OCI-LY3 (cell line): ENCODE results near the gene HHATL.

ENCODE experiments used
- H2AFZ ChIP-seq: fragments of 200-600, 300-600 bp; shearing (Covaris generic); 2 replicates; pipeline ENCODE4 v1.6.0; 2014; ENCODE audit warnings: antibody characterized with exemption, low read depth, low read length
- H3K27ac ChIP-seq: fragments of 200-600, 300-600 bp; sonication (generic); 2 replicates; pipeline ENCODE4 v1.5.1; 2014; ENCODE audit warnings: mild to moderate bottlenecking, low read length, moderate library complexity, mixed read lengths
- H3K27me3 ChIP-seq: fragments of 200-600, 300-600 bp; sonication (generic); 2 replicates; pipeline ENCODE4 v1.6.1; 2014; ENCODE audit warnings: low read depth, low read length, mixed read lengths
- H3K36me3 ChIP-seq: fragments of 200-600, 300-600 bp; sonication (generic); replicated peaks from 2 replicates; pipeline ENCODE3; 2014; ENCODE audit warnings: low read depth, low read length, mixed read lengths
- H3K4me1 ChIP-seq: fragments of 300-600, 200-600 bp; sonication (generic); 2 replicates; pipeline ENCODE4 v1.6.1; 2014; ENCODE audit warnings: low read length, mixed read lengths
- H3K4me2 ChIP-seq: fragments of 200-600, 300-600 bp; sonication (generic); 2 replicates; pipeline ENCODE4 v1.6.1; 2014; ENCODE audit warnings: low read length, mixed read lengths
- H3K4me3 ChIP-seq: fragments of 300-600, 200-600 bp; sonication (generic); 2 replicates; pipeline ENCODE4 v1.5.1; 2014; ENCODE audit warnings: antibody characterized with exemption, mild to moderate bottlenecking, low read length, moderate library complexity
- H3K79me2 ChIP-seq: fragments of 300-600, 200-600 bp; shearing (Covaris generic); 2 replicates; pipeline ENCODE4 v1.6.1; 2014; ENCODE audit warnings: mild to moderate bottlenecking, low read length, mixed read lengths
- H3K9ac ChIP-seq: fragments of 300-600, 200-600 bp; shearing (Covaris generic); 2 replicates; pipeline ENCODE4 v1.6.0; 2014; ENCODE audit warnings: mild to moderate bottlenecking, low read length, moderate library complexity
- H3K9me3 ChIP-seq: fragments of 200-600, 300-600 bp; shearing (Covaris generic); 2 replicates; pipeline ENCODE4 v1.6.1; 2014; ENCODE audit warnings: low read length, mixed read lengths; ENCODE audit not compliant: insufficient read depth
- H4K20me1 ChIP-seq: fragments of 200-600, 300-600 bp; sonication (generic); 2 replicates; pipeline ENCODE4 v1.6.1; 2016; ENCODE audit warnings: low read length, mixed read lengths; ENCODE audit not compliant: insufficient read depth
- EZH2phosphoT487 ChIP-seq: fragments of 200-600 bp; shearing (Covaris generic); IDR thresholded peaks from 2 replicates; pipeline ENCODE4 v1.6.1; 2018; ENCODE audit warnings: antibody characterized with exemption, mixed run types, low read depth
- TF ChIP-seq, protein P1 (sequence below): fragments of 200-600, 300-600 bp; sonication (generic); IDR thresholded peaks from 2 replicates; pipeline ENCODE4 v1.5.1; 2014; ENCODE audit warnings: antibody characterized with exemption, low read length, low read depth

The HHATL gene

DNA sequence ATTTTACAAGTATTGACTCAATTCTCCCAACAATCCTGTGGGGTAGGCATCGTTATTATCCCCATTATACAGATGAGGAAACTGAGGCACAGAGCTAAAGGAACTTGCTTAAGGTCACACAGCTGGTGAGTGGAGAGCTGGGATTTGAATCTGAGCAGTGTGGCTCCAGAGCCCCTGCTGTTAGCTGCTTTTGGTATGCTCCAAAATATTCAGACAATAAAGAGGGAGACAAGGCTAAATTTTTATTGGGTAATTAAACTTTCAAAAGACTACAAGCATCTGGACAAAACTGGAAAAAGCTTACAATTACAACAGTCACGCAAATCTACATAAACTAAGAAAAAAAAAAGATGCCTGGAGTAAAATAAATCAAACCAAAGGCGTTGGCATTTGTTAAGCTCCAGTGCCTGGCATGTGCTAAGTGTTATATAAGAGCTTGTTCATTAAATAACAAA lies 42.7 kb upstream of the HHATL start:
- Histone ChIP-seq H3K27ac (no peak overlapping the region), H3K9ac (no peak overlapping the region), H3K36me3 (no peaks in the 10 kb centered on the region), H3K79me2 (no peaks in the 10 kb centered on the region), H3K4me2 (0 out of 2 replicates have a peak overlapping the region, but pooled peaks have one; percentile 61), H3K27me3 (no peaks in the 10 kb centered on the region), H3K9me3 (no peaks in the 10 kb centered on the region), H3K4me3 (no peak overlapping the region), H3K4me1 (peaks cover 3% of the 10 kb centered on the region; the same call in 1 of the 2 replicates), H4K20me1 (no peaks in the 10 kb centered on the region), H2AFZ (no peak overlapping the region)
- TF ChIP-seq, protein P1, sequence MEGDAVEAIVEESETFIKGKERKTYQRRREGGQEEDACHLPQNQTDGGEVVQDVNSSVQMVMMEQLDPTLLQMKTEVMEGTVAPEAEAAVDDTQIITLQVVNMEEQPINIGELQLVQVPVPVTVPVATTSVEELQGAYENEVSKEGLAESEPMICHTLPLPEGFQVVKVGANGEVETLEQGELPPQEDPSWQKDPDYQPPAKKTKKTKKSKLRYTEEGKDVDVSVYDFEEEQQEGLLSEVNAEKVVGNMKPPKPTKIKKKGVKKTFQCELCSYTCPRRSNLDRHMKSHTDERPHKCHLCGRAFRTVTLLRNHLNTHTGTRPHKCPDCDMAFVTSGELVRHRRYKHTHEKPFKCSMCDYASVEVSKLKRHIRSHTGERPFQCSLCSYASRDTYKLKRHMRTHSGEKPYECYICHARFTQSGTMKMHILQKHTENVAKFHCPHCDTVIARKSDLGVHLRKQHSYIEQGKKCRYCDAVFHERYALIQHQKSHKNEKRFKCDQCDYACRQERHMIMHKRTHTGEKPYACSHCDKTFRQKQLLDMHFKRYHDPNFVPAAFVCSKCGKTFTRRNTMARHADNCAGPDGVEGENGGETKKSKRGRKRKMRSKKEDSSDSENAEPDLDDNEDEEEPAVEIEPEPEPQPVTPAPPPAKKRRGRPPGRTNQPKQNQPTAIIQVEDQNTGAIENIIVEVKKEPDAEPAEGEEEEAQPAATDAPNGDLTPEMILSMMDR: no peak
- TF ChIP-seq EZH2phosphoT487: no peak

- no peaks in the 10 kb centered on the region for H4K20me1 ChIP-seq
- H3K36me3 ChIP-seq: no peaks in the 10 kb centered on the region
- peak overlapping the region; percentile 61; the same call in 1 of the 2 replicates for H2AFZ ChIP-seq
- peaks cover 6% of the 10 kb centered on the region; the same call in 1 of the 2 replicates for H3K4me1 ChIP-seq
- no peak overlapping the region for H3K4me3 ChIP-seq
- H3K79me2 ChIP-seq: no peaks in the 10 kb centered on the region
- no peaks in the 10 kb centered on the region for H3K9me3 ChIP-seq
- no peak overlapping the region for H3K4me2 ChIP-seq
- H3K27ac ChIP-seq: no peak overlapping the region
- TF ChIP-seq, protein P1: no peak
- TF ChIP-seq EZH2phosphoT487: no peak
- no peaks in the 10 kb centered on the region for H3K27me3 ChIP-seq
- no peak overlapping the region for H3K9ac ChIP-seq
Observed at GRCh38 chr3:42743204-42743995, 40.8 kb upstream of the HHATL start.

DNA sequence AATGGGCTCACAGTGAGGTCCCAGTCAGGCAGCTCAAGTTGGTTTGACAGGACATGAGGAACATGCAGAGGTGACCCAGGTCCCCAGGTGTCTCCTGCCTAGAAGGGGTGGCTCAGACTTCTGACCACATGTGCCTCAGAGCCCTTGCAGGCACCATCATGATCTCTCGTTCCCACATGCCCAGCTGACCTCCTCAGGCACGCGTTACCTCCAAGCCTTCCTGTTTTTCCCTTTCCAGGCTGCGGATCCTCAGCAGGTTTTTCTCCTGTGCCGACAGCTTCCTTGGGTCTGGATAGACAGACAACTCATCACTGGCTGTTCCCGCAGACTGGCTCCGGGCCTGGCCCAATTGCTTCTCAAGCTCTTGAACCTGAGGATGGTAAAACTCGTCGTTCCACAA lies 40.1 kb upstream of the HHATL start:
- Histone ChIP-seq H4K20me1 (no peaks in the 10 kb centered on the region), H3K9ac (no peak overlapping the region), H3K4me3 (no peak overlapping the region), H3K4me1 (peaks cover 6% of the 10 kb centered on the region; the same call in 1 of the 2 replicates), H3K4me2 (no peak overlapping the region), H3K9me3 (no peaks in the 10 kb centered on the region), H2AFZ (no peak overlapping the region), H3K36me3 (no peaks in the 10 kb centered on the region), H3K27ac (no peak overlapping the region), H3K27me3 (no peaks in the 10 kb centered on the region), H3K79me2 (no peaks in the 10 kb centered on the region)
- TF ChIP-seq, protein P1: no peak
- no peak for TF ChIP-seq EZH2phosphoT487

DNA sequence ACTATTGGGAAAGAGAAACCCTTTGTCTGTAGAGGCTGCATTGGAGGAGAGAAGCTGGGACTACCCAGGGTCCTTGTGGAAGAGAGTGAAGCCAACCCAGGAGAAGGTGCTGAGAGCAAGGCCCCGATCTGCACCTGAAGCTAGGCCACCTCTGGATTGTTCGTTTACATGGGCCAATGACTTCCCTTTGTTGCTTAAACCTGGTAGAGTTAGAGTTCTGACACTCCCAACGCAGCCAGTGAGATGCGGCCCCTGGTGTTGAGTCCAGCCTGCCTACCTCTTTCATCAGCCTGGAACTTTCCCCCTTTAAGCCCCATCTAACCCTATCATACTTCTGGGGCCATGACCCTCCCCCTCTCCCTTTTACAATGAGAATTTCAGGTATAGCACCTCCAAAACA lies 39.7 kb upstream of the HHATL start:
- TF ChIP-seq EZH2phosphoT487: no peak
- TF ChIP-seq, protein P1: no peak

More for the DNA sequence above, 39.7 kb upstream of the HHATL start:
- H3K4me2 ChIP-seq: no peak overlapping the region
- H3K9ac ChIP-seq: no peak overlapping the region
- no peak overlapping the region for H3K4me3 ChIP-seq
- H3K36me3 ChIP-seq: no peaks in the 10 kb centered on the region
- peaks cover 6% of the 10 kb centered on the region; the same call in 1 of the 2 replicates for H3K4me1 ChIP-seq
- no peaks in the 10 kb centered on the region for H4K20me1 ChIP-seq
- H3K27ac ChIP-seq: no peak overlapping the region
- H3K9me3 ChIP-seq: no peaks in the 10 kb centered on the region
- no peaks in the 10 kb centered on the region for H3K27me3 ChIP-seq
- no peaks in the 10 kb centered on the region for H3K79me2 ChIP-seq
- H2AFZ ChIP-seq: no peak overlapping the region
